Loucy (cell line): ENCODE data around the gene CHERP.
A peak's percentile ranks its signal among the peaks of the same experiment; 100 is the strongest.
"Not testable (repeated sequence)": the region's sequence is repeated elsewhere in the genome, so short reads cannot be mapped to it uniquely, and the experiment has no call there.

Experiments used
- H2AFZ ChIP-seq: fragments of 200-600 bp; sonication (generic); 2 replicates; pipeline ENCODE4 v1.6.0; 2016; ENCODE audit warnings: antibody characterized with exemption, mild to moderate bottlenecking, low read length, moderate library complexity
- H3F3A ChIP-seq: fragments of 200-600 bp; 2 replicates; pipeline ENCODE4 v1.6.0; 2016; ENCODE audit warnings: antibody characterized with exemption, low read depth, mild to moderate bottlenecking
- H3K27me3 ChIP-seq: fragments of 200-600 bp; sonication (generic); 2 replicates; pipeline ENCODE4 v1.6.1; 2014; ENCODE audit warnings: low read length, mild to moderate bottlenecking; ENCODE audit not compliant: insufficient read depth, poor library complexity, severe bottlenecking
- H3K36me3 ChIP-seq: fragments of 200-600 bp; sonication (generic); 2 replicates; pipeline ENCODE4 v1.6.1; 2016; ENCODE audit warnings: low read length; ENCODE audit not compliant: insufficient read depth
- H3K4me1 ChIP-seq: fragments of 200-600 bp; sonication (generic); 2 replicates; pipeline ENCODE4 v1.5.1; 2014; ENCODE audit warnings: low read length, mild to moderate bottlenecking; ENCODE audit not compliant: insufficient read depth, poor library complexity, severe bottlenecking
- H3K4me2 ChIP-seq: fragments of 200-600 bp; sonication (generic); 2 replicates; pipeline ENCODE4 v1.6.0; 2014; ENCODE audit warnings: antibody characterized with exemption, low read length, low read depth, mild to moderate bottlenecking; ENCODE audit not compliant: poor library complexity, severe bottlenecking
- H3K4me3 ChIP-seq: fragments of 200-600 bp; sonication (generic); 2 replicates; pipeline ENCODE4 v1.5.1; 2014; ENCODE audit warnings: low read length, mild to moderate bottlenecking, mixed read lengths; ENCODE audit not compliant: poor library complexity, severe bottlenecking
- H3K79me2 ChIP-seq: fragments of 200-600 bp; sonication (generic); 2 replicates; pipeline ENCODE4 v1.6.1; 2014; ENCODE audit warnings: low read length; ENCODE audit not compliant: insufficient read depth
- H3K9ac ChIP-seq: fragments of 200-600 bp; sonication (generic); 2 replicates; pipeline ENCODE4 v1.6.0; 2014; ENCODE audit warnings: mild to moderate bottlenecking, low read depth, low read length, moderate library complexity; ENCODE audit not compliant: poor library complexity, severe bottlenecking
- H3K9me2 ChIP-seq: fragments of 200-600 bp; sonication (generic); replicated peaks from 2 replicates; pipeline ENCODE4 v1.6.1; 2016; ENCODE audit warnings: low read depth, low read length, mixed read lengths
- H3K9me3 ChIP-seq: fragments of 200-600 bp; sonication (generic); 2 replicates; pipeline ENCODE4 v1.6.1; 2014; ENCODE audit warnings: mild to moderate bottlenecking, antibody characterized with exemption, low read length, low read depth; ENCODE audit not compliant: insufficient read depth
- H4K20me1 ChIP-seq: fragments of 200-600 bp; sonication (generic); 2 replicates; pipeline ENCODE4 v1.6.0; 2014; ENCODE audit warnings: antibody characterized with exemption, low read length, mild to moderate bottlenecking; ENCODE audit not compliant: insufficient read depth, poor library complexity, severe bottlenecking
- CTCF ChIP-seq: fragments of 200-600 bp; sonication (generic); conservative IDR thresholded peaks from 2 replicates; pipeline ENCODE4 v1.5.1; 2014; ENCODE audit warnings: mild to moderate bottlenecking, antibody characterized with exemption, low read length
- EZH2phosphoT487 ChIP-seq: fragments of 200-600 bp; IDR thresholded peaks from 2 replicates; pipeline ENCODE4 v1.6.1; 2018; ENCODE audit warnings: antibody characterized with exemption, mild to moderate bottlenecking, moderate library complexity, borderline replicate concordance

The CHERP gene

GRCh38 chr19:16516923-16517610 is 25.2 kb downstream of the CHERP start:
- Histone ChIP-seq H2AFZ (no peak overlapping the region), H3K9me3 (no peaks in the 10 kb centered on the region), H3F3A (no peaks in the 10 kb centered on the region), H3K79me2 (no peaks in the 10 kb centered on the region), H3K4me2 (no peak overlapping the region), H4K20me1 (no peaks in the 10 kb centered on the region), H3K9me2 (no peaks in the 10 kb centered on the region), H3K4me1 (no peaks in the 10 kb centered on the region), H3K9ac (no peak overlapping the region), H3K4me3 (no peak overlapping the region), H3K27me3 (no peaks in the 10 kb centered on the region), H3K36me3 (peaks cover 52% of the 10 kb centered on the region; the same call in 1 of the 2 replicates)
- no peak for TF ChIP-seq EZH2phosphoT487
- TF ChIP-seq CTCF: no peak

- H3F3A ChIP-seq: no peaks in the 10 kb centered on the region
- H3K4me1 ChIP-seq: no peaks in the 10 kb centered on the region
- no peak overlapping the region for H3K4me2 ChIP-seq
- H3K4me3 ChIP-seq: no peak overlapping the region
- TF ChIP-seq EZH2phosphoT487 (no peak), CTCF (no peak)
- no peaks in the 10 kb centered on the region for H3K27me3 ChIP-seq
- no peaks in the 10 kb centered on the region for H3K9me3 ChIP-seq
- no peaks in the 10 kb centered on the region for H3K79me2 ChIP-seq
- H4K20me1 ChIP-seq: no peaks in the 10 kb centered on the region
- H3K9me2 ChIP-seq: no peaks in the 10 kb centered on the region
- no peak overlapping the region for H3K9ac ChIP-seq
- peaks cover 45% of the 10 kb centered on the region; the same call in 1 of the 2 replicates for H3K36me3 ChIP-seq
- no peak overlapping the region for H2AFZ ChIP-seq
These were observed 25.9 kb downstream of the CHERP start for GRCh38 chr19:16516381-16516780.

- Histone ChIP-seq H3K4me3 (no peak overlapping the region), H3K4me1 (no peaks in the 10 kb centered on the region), H2AFZ (no peak overlapping the region), H4K20me1 (no peaks in the 10 kb centered on the region), H3K9ac (no peak overlapping the region), H3K36me3 (peaks cover 26% of the 10 kb centered on the region; the same call in 1 of the 2 replicates), H3K4me2 (no peak overlapping the region), H3K9me3 (no peaks in the 10 kb centered on the region), H3F3A (no peaks in the 10 kb centered on the region), H3K27me3 (no peaks in the 10 kb centered on the region), H3K79me2 (no peaks in the 10 kb centered on the region), H3K9me2 (no peaks in the 10 kb centered on the region)
- no peak for TF ChIP-seq EZH2phosphoT487
- peak; percentile 16; the same call in 1 of the 2 replicates for TF ChIP-seq CTCF
These were observed 27.7 kb downstream of the CHERP start for GRCh38 chr19:16514383-16515019.

GRCh38 chr19:16512611-16513010 is 29.6 kb downstream of the CHERP start:
- not testable (repeated sequence) for H3K79me2 ChIP-seq, H3K9me2 ChIP-seq, H2AFZ ChIP-seq, H3K9me3 ChIP-seq, H4K20me1 ChIP-seq, H3F3A ChIP-seq, H3K27me3 ChIP-seq, H3K4me1 ChIP-seq, H3K4me2 ChIP-seq, H3K9ac ChIP-seq, H3K36me3 ChIP-seq, H3K4me3 ChIP-seq
